Measurements from ENCODE around the gene PDE4B.

PDE4B gene

GRCh38 chr1:66372522-66373101, 579.9 kb downstream of the PDE4B start:
- DNase-seq = no peak

GRCh38 chr1:66373157-66373591, 580.5 kb downstream of the PDE4B start:
- DNase-seq = no peak

DNA sequence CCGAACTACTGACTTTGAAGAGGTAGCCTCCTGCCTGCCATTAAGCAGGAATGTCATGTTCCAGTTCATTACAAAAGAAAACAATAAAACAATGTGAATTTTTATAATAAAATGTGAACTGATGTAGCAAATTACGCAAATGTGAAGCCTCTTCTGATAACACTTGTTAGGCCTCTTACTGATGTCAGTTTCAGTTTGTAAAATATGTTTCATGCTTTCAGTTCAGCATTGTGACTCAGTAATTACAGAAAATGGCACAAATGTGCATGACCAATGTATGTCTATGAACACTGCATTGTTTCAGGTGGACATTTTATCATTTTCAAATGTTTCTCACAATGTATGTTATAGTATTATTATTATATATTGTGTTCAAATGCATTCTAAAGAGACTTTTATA, 581.5 kb downstream of the PDE4B start:
- DNase-seq = no peak

DNA sequence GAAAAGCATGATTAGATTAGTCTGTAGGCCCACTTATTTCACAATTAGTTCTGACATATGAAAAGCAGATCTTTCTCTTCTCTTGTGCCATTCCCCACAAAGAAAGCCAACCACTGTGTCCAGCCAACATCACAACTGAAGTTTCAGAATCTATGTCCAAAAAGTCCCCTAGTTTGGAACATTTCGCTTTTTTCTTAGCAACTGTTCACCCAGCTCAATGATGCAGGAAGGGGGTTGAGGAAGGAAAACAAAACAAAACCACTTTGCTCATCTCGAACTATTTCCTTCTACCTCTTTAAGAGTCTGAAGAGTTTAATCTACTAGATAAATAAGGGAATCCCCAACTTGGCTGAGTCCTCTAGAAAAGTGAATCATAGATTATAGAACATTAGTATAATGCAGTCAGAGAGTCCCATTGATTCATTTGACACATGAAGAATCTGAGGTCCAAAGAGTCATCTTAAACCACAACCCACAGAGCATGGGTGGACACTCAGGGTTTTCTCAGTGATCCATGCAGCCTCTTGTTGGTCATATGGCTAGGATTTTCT, 581.9 kb downstream of the PDE4B start:
- no peak for DNase-seq

DNA sequence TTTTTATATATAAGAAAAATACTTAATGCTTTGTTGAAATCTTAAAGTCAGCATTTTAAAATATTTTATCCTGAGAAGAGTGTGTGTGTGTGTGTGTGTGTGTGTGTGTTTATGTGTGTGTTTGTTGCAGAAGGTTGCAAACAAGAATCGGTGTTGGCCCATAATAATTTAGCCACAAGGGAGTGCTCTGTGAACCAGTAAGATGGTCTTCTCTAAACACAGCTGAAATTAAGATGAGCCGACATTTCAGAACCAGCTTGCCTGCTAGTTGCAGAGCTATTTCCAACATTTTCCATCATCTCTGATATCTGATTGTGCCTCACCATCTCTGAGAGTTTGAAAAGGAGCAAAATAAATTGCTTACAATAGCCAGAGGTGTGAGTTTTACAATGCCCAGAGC, 582.4 kb downstream of the PDE4B start:
- DNase-seq = no peak

DNA sequence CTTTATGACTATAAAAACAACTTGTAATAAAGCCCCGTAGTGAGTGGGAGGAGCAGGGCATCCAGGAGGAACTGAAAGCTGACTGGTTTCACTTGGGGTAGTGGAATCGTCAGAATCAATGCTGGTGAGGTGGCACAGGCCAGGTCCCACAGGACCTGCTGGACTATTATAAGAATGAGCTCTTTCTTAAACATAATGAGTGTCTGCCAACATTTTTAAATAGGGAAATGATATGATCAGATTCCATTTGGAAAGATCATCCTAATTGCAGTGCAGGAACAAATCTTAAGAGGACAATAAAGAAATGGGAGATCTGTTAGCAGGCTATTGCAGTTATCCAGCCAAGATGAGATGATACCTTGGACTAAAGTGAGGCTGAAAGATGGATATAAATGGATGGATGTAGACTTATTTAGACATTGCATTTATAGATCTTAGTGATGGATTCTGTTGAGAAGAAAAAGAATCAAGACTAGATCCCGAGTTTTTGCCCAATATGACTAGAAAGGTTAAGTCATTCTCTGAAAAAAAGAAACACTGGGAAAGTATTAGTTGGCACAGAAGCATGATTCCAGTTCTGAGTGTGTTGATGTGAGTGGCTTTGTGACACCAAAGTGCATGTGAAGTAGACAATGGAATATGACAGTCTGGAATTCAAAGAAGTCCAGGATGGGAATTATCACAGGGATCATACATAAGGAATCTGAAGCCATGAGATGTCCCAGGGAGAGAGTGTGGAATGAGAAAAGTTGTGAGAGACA, 587.9 kb downstream of the PDE4B start:
- no peak for DNase-seq

- no peak for DNase-seq
These were observed 589.1 kb downstream of the PDE4B start for GRCh38 chr1:66381621-66382275.

DNA sequence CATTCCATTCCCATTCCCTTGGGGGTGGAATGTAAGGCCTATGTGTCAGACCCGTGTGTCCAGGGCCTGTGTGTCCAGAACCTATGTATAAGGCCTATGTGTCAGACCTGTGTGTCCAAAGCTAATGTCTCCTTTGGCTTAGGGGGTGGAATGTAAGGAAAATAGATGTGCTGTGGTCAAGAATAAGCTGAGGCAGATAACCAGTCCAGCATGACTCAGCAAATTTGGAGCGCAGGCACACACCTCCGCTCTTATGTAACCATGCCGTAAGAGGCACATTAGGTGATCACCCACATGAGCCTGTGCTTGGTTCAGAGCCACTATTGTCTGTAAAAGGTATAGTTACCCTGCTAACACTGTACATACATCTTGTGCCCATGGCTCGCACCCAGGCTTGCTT, 590.5 kb downstream of the PDE4B start:
- DNase-seq = no peak

DNA sequence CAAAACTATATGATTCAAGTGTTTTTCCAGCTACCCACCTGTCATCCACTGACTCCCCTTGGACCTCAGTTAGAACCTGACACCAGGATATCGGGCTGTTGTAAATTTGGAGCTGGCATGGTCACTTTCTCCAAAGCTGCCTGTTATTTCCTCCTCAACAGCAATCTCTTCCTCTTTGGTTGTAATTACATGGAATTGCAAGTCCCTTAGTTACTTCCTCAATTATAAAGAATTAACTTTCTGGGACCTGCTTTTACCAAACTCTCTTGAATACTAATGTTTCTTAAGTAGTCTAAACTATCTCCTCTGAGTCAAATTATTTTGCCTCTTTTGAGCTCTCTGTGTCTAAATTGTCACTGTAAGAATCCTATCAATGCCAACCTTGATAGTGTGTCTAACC, 590.9 kb downstream of the PDE4B start:
- no peak for DNase-seq

- DNase-seq = no peak
These were observed 591.7 kb downstream of the PDE4B start for GRCh38 chr1:66384258-66384921.

DNA sequence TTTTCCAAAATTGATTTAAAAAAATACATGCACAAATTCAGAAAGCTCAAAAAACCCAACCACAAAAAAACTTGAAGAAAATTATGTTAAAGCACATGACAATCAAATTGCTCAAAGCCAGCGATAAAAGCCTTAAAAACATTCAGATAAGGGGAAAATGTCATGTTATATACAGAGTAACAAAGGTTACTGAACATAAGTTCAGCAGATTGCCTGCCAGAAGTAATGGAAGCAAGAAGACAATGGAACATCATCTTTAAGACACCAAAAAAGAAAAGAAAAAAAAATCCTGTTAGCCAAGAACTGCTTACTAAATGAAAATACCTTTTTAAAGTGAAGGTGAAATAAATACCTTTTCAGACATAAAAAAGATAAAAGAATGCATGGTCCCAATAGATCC, 594.0 kb downstream of the PDE4B start:
- DNase-seq = no peak

DNA sequence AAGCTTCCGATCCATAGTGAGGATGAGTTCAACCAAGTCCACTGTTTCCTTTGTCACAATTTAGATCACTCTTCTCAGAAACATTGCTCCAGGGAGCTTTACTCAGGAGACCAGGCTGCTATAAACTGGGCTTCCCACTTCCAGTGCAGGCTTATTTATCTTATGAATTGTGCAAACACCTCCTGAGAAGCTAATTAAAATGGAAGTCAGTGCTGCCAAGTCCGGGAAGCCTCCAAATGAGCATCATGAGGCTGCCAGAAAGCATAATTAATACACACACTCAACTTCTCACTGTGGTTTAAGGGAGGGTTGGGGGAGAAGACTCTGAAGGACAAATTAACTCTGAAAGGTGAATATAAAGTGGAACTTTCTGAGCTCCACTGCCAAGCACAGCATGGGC, 596.2 kb downstream of the PDE4B start:
- DNase-seq = no peak

GRCh38 chr1:66393586-66394287, 601.0 kb downstream of the PDE4B start:
- DNase-seq = no peak

- no peak for DNase-seq
These were observed 601.9 kb downstream of the PDE4B start for GRCh38 chr1:66394603-66395002.

GRCh38 chr1:66395202-66396061, 602.7 kb downstream of the PDE4B start:
- DNase-seq = no peak

DNA sequence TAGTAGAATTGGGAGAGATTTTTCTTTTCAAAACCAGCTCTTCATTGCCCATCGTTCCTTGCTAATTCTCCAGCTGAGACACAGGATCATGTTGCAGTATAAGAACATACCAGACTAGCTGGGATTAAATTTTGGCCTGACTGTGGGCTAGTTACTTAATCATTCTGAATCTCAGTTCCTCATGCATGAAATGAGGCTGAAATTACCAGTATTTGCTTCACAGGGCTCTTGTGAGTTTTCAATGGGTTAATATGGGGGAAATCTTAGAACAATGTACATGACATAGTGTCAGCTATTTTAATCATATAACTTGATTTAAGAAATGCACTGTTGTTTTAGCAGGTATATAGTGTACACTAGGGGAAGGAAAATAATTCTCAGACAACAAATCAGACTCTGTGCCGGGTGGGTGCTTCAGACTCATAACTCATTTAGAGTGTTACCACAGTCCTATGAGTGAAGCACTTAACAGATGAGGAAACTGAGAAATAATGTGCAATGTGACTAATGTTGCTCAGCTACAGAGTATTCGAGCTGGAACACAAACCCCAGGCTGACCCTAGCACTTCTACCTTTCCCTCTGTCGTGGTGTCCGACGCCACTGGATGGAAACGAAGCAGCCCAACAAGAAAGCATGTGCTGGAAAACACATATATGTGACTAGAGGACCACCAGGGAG, 603.7 kb downstream of the PDE4B start:
- no peak for DNase-seq

DNA sequence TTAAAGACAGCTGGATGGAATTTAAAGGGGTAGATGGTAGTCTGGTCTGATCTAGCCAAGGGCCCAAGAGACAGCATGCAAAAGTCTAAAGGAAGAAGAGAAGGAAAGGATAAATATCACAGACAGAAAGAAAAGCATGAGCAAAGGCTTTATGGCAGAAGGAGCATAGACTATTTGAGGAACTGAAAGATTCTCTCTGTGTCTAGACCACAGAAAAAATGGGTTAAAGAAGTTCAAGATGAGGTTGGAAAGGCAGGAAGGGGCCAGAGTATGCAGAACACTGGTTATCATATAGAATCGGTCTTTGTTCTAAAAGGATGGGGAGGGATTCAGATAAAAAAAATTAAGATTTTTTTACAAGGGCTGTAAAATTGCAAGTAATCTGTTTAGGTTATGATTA, 604.5 kb downstream of the PDE4B start:
- DNase-seq = no peak

GRCh38 chr1:66399888-66400529, 607.3 kb downstream of the PDE4B start:
- DNase-seq = no peak

- no peak for DNase-seq
These were observed 608.0 kb downstream of the PDE4B start for GRCh38 chr1:66400660-66401059.

- DNase-seq = no peak
These were observed 608.5 kb downstream of the PDE4B start for GRCh38 chr1:66401244-66401643.

GRCh38 chr1:66402194-66402593, 609.5 kb downstream of the PDE4B start:
- no peak for DNase-seq

Data from T-helper 9 cell (primary cell).